PFSK-1 (cell line): Measurements from ENCODE around the gene C19orf81.

Source experiments
- FOXP2 ChIP-seq: optimal IDR thresholded peaks from 2 replicates; pipeline ENCODE3; 2011; ENCODE audit warnings: borderline replicate concordance, control low read depth, inconsistent platforms; ENCODE audit not compliant: insufficient read depth; ENCODE audit errors: extremely low read length, extremely low read depth
- POLR2AphosphoS5 ChIP-seq: IDR thresholded peaks from 2 replicates; pipeline ENCODE4 v1.6.1; 2012; ENCODE audit warnings: low read depth, mild to moderate bottlenecking, control low read depth, low read length, moderate library complexity
- REST ChIP-seq, 2 experiments: IDR thresholded peaks; 2 replicates each; pipeline versions ENCODE4 v1.6.1 to v1.8.0; 2011 to 2012; ENCODE audit warnings: low read depth in 2 of 2, low read length in 2 of 2, control low read depth in 1 of 2, inconsistent platforms in 1 of 2, mild to moderate bottlenecking in 1 of 2, moderate library complexity in 1 of 2; ENCODE audit not compliant: insufficient read depth in 1 of 2
- SIN3A ChIP-seq: IDR thresholded peaks from 2 replicates; pipeline ENCODE4 v1.6.1; 2012; ENCODE audit warnings: mild to moderate bottlenecking, low read length, moderate library complexity, borderline replicate concordance; ENCODE audit not compliant: insufficient read depth
- TAF1 ChIP-seq: IDR thresholded peaks from 2 replicates; pipeline ENCODE4 v1.6.1; 2012; ENCODE audit warnings: low read length, control low read depth, borderline replicate concordance; ENCODE audit not compliant: insufficient read depth

DNA sequence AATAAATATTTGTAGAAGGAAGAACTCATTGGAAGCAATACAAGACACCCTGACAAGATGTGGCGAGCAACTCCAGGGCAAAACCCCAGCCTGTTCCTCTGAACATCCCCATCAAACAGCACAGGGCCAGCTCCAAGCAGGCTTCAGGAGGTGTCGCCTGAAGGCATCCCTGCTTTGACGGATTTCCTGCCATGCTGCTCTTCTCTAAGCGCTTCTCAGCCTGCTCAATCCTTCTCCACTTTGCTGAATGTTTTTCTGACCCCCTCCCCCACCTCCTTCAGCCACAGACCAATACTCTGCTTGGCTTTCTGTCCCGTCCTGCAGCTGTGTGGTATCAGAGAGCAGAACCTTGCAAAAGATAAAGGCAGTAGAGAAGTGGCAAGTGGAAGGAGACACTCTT, 28.4 kb downstream of the C19orf81 start:
- TF ChIP-seq POLR2AphosphoS5 (no peak), TAF1 (no peak), REST (IDR thresholded peaks at IDR 0.05; ENCODE audit: insufficient read depth in 1 of 2, low read depth in 2 of 2, low read length in 2 of 2) (no peak), FOXP2 (no peak), SIN3A (no peak)
